Stimulated activated CD8-positive, alpha-beta memory T cell treated with anti-CD3 and anti-CD28 coated beads, Interleukin-7, amount 100 ng/mL, for 4 hours (primary cell): ENCODE results near the gene COL18A1.

Experiments
- DNase-seq, 2 donors: peaks; one replicate each; pipeline ENCODE4 v3.0.0-alpha.2; 2020; ENCODE audit warnings: low read depth in 2 of 2

The COL18A1 gene

GRCh38 chr21:45468051-45468970, 63.3 kb downstream of the COL18A1 start:
- no peak for DNase-seq

- DNase-seq: no peak
These were observed 64.0 kb downstream of the COL18A1 start for GRCh38 chr21:45468971-45469272.

- DNase-seq: no peak
These were observed 64.5 kb downstream of the COL18A1 start for GRCh38 chr21:45469273-45470086.

GRCh38 chr21:45470087-45470515, 65.1 kb downstream of the COL18A1 start:
- DNase-seq: no peak

- peak in 1 of 2 donors; percentile 19 for DNase-seq
These were observed 66.0 kb downstream of the COL18A1 start for GRCh38 chr21:45470773-45471524.

GRCh38 chr21:45471525-45472221, 66.7 kb downstream of the COL18A1 start:
- DNase-seq: no peak

GRCh38 chr21:45472445-45473365, 67.7 kb downstream of the COL18A1 start:
- DNase-seq: no peak

GRCh38 chr21:45473496-45474322, 68.7 kb downstream of the COL18A1 start:
- no peak for DNase-seq

GRCh38 chr21:45474323-45474950, 69.5 kb downstream of the COL18A1 start:
- no peak for DNase-seq

GRCh38 chr21:45475004-45475685, 70.2 kb downstream of the COL18A1 start:
- DNase-seq: no peak

- no peak for DNase-seq
These were observed 71.0 kb downstream of the COL18A1 start for GRCh38 chr21:45475797-45476570.

GRCh38 chr21:45476582-45476981, 71.6 kb downstream of the COL18A1 start:
- no peak for DNase-seq

- no peak for DNase-seq
These were observed 72.5 kb downstream of the COL18A1 start for GRCh38 chr21:45477176-45478114.

- peak; percentile 71 to 78 for DNase-seq
These were observed 73.3 kb downstream of the COL18A1 start for GRCh38 chr21:45478115-45478801.

GRCh38 chr21:45478816-45479669, 74.1 kb downstream of the COL18A1 start:
- no peak for DNase-seq
